Measurements from ENCODE around the gene LPCAT3. TPM values are rescaled to one million over a fixed set of nuclear protein-coding genes. Genes with fewer than 3 reads are reported as not detected.
"Not testable (repeated sequence)": the region's sequence is repeated elsewhere in the genome, so short reads cannot be mapped to it uniquely, and the experiment has no call there.

Gene LPCAT3
- total RNA-seq, 1 experiment from 2014 or later, result 56.6 TPM

DNA sequence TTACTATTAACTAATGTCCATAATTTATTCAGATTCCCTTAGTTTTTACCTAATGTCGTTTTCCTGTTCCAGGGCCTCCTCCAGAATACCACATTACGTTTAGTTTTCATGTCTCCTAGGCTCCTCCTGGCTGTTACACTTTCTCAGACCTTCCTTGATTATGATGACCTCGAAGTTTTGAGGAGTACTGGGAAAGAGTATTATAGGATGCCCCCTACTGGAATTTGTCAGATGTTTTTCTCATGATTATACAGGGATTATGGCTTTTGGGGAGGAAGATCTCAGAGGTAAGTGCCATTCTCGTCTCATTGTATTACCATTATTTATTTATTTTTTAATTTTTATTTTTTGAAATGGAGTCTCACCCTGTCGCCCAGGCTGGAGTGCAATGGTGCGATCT is 24.6 kb upstream of the LPCAT3 start:
- Histone ChIP-seq H3K36me3 (ENCODE audit: insufficient read depth, low read length, poor library complexity, severe bottlenecking) (no peaks in the 10 kb centered on the region), H3K9me3 (ENCODE audit: low read depth, low read length, poor library complexity, severe bottlenecking) (no peaks in the 10 kb centered on the region), H3K27ac (ENCODE audit: low read depth, low read length, poor library complexity, severe bottlenecking) (no peak overlapping the region), H3K27me3 (replicated peaks; ENCODE audit: insufficient read depth, low read depth, low read length, poor library complexity) (no peaks in the 10 kb centered on the region), H3K4me1 (ENCODE audit: insufficient read depth, low read length, poor library complexity, severe bottlenecking) (no peaks in the 10 kb centered on the region), H3K4me3 (ENCODE audit: low read depth, low read length, poor library complexity, severe bottlenecking) (no peak overlapping the region)
- intact Hi-C loops (cut with micrococcal nuclease; ENCODE audit: unreplicated experiment), result no loop called here
- TF ChIP-seq CTCF (conservative IDR thresholded peaks at IDR 0.05; ENCODE audit: low read depth, low read length) (peak; percentile 63), EZH2 (IDR thresholded peaks at IDR 0.05; ENCODE audit: borderline replicate concordance, low read depth, low read length, poor library complexity, severe bottlenecking) (no peak)
- DNase-seq (ENCODE audit: low spot score), result peak; percentile 67
- CTCF ChIA-PET, result no interaction called here
- POLR2A ChIA-PET (ENCODE audit: low non-redundant PET), result no interaction called here
- no TSS peak for BruUV-seq (replicated peaks)

GRCh38 chr12:7039403-7039802 is 21.1 kb upstream of the LPCAT3 start:
- intact Hi-C loops (cut with micrococcal nuclease; ENCODE audit: unreplicated experiment), result no loop called here
- CTCF ChIA-PET, result no interaction called here
- no peak for TF ChIP-seq EZH2 (IDR thresholded peaks at IDR 0.05; ENCODE audit: borderline replicate concordance, low read depth, low read length, poor library complexity, severe bottlenecking)
- TF ChIP-seq CTCF (conservative IDR thresholded peaks at IDR 0.05; ENCODE audit: low read depth, low read length), result no peak
- no peaks in the 10 kb centered on the region for H3K36me3 ChIP-seq (ENCODE audit: insufficient read depth, low read length, poor library complexity, severe bottlenecking)
- POLR2A ChIA-PET (ENCODE audit: low non-redundant PET), result no interaction called here
- no peak for DNase-seq (ENCODE audit: low spot score)
- H3K27me3 ChIP-seq (replicated peaks; ENCODE audit: insufficient read depth, low read depth, low read length, poor library complexity), result no peaks in the 10 kb centered on the region
- no peaks in the 10 kb centered on the region for H3K4me1 ChIP-seq (ENCODE audit: insufficient read depth, low read length, poor library complexity, severe bottlenecking)
- H3K27ac ChIP-seq (ENCODE audit: low read depth, low read length, poor library complexity, severe bottlenecking), result no peak overlapping the region
- no TSS peak for BruUV-seq (replicated peaks)
- no peaks in the 10 kb centered on the region for H3K9me3 ChIP-seq (ENCODE audit: low read depth, low read length, poor library complexity, severe bottlenecking)
- H3K4me3 ChIP-seq (ENCODE audit: low read depth, low read length, poor library complexity, severe bottlenecking), result no peak overlapping the region

DNA sequence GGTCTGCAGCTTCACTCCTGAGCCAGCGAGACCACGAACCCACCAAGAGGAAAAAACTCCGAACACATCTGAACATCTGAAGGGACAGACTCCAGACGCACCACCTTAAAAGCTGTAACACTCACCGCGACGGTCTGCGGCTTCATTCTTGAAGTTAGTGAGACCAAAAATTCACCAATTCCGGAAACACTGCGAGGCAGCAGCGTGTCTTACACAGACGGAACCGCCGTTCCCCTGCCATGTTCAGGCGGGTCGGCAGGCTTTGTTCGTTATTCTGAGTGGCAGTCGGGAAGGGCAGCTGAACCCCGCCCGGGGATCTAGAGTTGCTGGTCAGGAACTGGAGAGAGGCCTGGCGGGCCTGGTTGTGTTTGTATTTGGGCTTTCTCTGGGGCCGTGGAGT is 20.3 kb upstream of the LPCAT3 start:
- no peak overlapping the region for H3K4me3 ChIP-seq (ENCODE audit: low read depth, low read length, poor library complexity, severe bottlenecking)
- intact Hi-C loops (cut with micrococcal nuclease; ENCODE audit: unreplicated experiment), result no loop called here
- BruUV-seq (replicated peaks), result no TSS peak
- TF ChIP-seq CTCF (conservative IDR thresholded peaks at IDR 0.05; ENCODE audit: low read depth, low read length) (no peak), EZH2 (IDR thresholded peaks at IDR 0.05; ENCODE audit: borderline replicate concordance, low read depth, low read length, poor library complexity, severe bottlenecking) (no peak)
- H3K36me3 ChIP-seq (ENCODE audit: insufficient read depth, low read length, poor library complexity, severe bottlenecking), result no peaks in the 10 kb centered on the region
- no peak for DNase-seq (ENCODE audit: low spot score)
- CTCF ChIA-PET, result no interaction called here
- POLR2A ChIA-PET (ENCODE audit: low non-redundant PET), result no interaction called here
- H3K4me1 ChIP-seq (ENCODE audit: insufficient read depth, low read length, poor library complexity, severe bottlenecking), result no peaks in the 10 kb centered on the region
- H3K27ac ChIP-seq (ENCODE audit: low read depth, low read length, poor library complexity, severe bottlenecking), result no peak overlapping the region
- H3K27me3 ChIP-seq (replicated peaks; ENCODE audit: insufficient read depth, low read depth, low read length, poor library complexity), result no peaks in the 10 kb centered on the region
- H3K9me3 ChIP-seq (ENCODE audit: low read depth, low read length, poor library complexity, severe bottlenecking), result no peaks in the 10 kb centered on the region

- intact Hi-C loops (cut with micrococcal nuclease; ENCODE audit: unreplicated experiment); H3K27ac ChIP-seq (ENCODE audit: low read depth, low read length, poor library complexity, severe bottlenecking); H3K4me1 ChIP-seq (ENCODE audit: insufficient read depth, low read length, poor library complexity, severe bottlenecking); H3K27me3 ChIP-seq (replicated peaks; ENCODE audit: insufficient read depth, low read depth, low read length, poor library complexity); H3K9me3 ChIP-seq (ENCODE audit: low read depth, low read length, poor library complexity, severe bottlenecking); DNase-seq (ENCODE audit: low spot score); H3K36me3 ChIP-seq (ENCODE audit: insufficient read depth, low read length, poor library complexity, severe bottlenecking); POLR2A ChIA-PET (ENCODE audit: low non-redundant PET); CTCF ChIA-PET; H3K4me3 ChIP-seq (ENCODE audit: low read depth, low read length, poor library complexity, severe bottlenecking); BruUV-seq (replicated peaks): not testable (repeated sequence)
Measured at GRCh38 chr12:7037411-7037810, 19.1 kb upstream of the LPCAT3 start.
